Gastroesophageal sphincter (tissue), 4 donors: Measurements from ENCODE around the gene GTF3C4. TPM values are rescaled to one million over a fixed set of nuclear protein-coding genes. Genes with fewer than 3 reads are reported as not detected.

Experiments used
- ATAC-seq: fragments of 150-250 bp; one replicate; pipeline ENCODE4 v1.9.1; 2016; ENCODE audit warnings: mild to moderate bottlenecking, moderate library complexity
- H3K27ac ChIP-seq, 4 donors: fragments of 200-600 bp; sonication (generic) in 3 of 4; 1 replicate in 3 of 4; 2 replicates in 1 of 4; pipeline ENCODE4 v1.5.1; 2016 to 2019
- H3K27me3 ChIP-seq: fragments of 200-600 bp; sonication (generic); one replicate; pipeline ENCODE4 v1.5.1; 2019
- H3K36me3 ChIP-seq, 2 donors: fragments of 200-600 bp; sonication (generic); one replicate each; pipeline ENCODE4 v1.5.1; 2019; ENCODE audit warnings: control low read depth in 1 of 2
- H3K4me1 ChIP-seq, 3 donors: fragments of 200-600 bp; sonication (generic); 1 replicate in 2 of 3; 2 replicates in 1 of 3; pipeline ENCODE4 v1.5.1; 2016 to 2019; ENCODE audit warnings: control low read depth in 2 of 3
- H3K4me3 ChIP-seq, 2 donors: fragments of 200-600 bp; sonication (generic); one replicate each; pipeline ENCODE4 v1.5.1; 2019; ENCODE audit warnings: mild to moderate bottlenecking in 1 of 2, moderate library complexity in 1 of 2
- H3K9me3 ChIP-seq, 3 donors: fragments of 200-600 bp; sonication (generic); one replicate each; pipeline ENCODE4 v1.5.1; 2017 to 2019; ENCODE audit warnings: control low read depth in 2 of 3
- CTCF ChIP-seq, 4 experiments: fragments of 200-600 bp in 2 of 4; fragments of 450-650 bp in 2 of 4; sonication (generic) in 1 of 4; IDR thresholded peaks; one replicate each; pipeline ENCODE4 v1.5.1; 2017 to 2019; ENCODE audit warnings: antibody characterized with exemption in 4 of 4, mild to moderate bottlenecking in 2 of 4, moderate library complexity in 2 of 4
- EP300 ChIP-seq: sonication (generic); formaldehyde crosslinking; IDR thresholded peaks from one replicate; pipeline ENCODE4 v1.6.1; 2017; ENCODE audit warnings: antibody characterized with exemption, mild to moderate bottlenecking
- POLR2A ChIP-seq, 2 donors: fragments of 450-650 bp; IDR thresholded peaks; one replicate each; pipeline ENCODE4 v1.6.1; 2017; ENCODE audit warnings: antibody characterized with exemption in 2 of 2, mild to moderate bottlenecking in 2 of 2, moderate library complexity in 1 of 2
- POLR2AphosphoS5 ChIP-seq: sonication (generic); formaldehyde crosslinking; IDR thresholded peaks from one replicate; pipeline ENCODE4 v1.6.1; 2017; ENCODE audit warnings: antibody characterized with exemption
- WGBS, 2 donors: methylation state at CpG; one replicate each; pipeline ENCODE4 v1.1.5; 2018; ENCODE audit warnings: low coverage in 1 of 2; 5-methylcytosine and 5-hydroxymethylcytosine counted together
- total RNA-seq, 4 donors: library from RNA; depleted of rRNA; stranded (reverse); fragments of >200 nt; gene quantifications; one replicate each; pipeline ENCODE4 v1.1.0, GENCODE V29; 2016

Gene GTF3C4
- 10 to 100 TPM; 11.4 to 15.4 (median 12.7) TPM for total RNA-seq

DNA sequence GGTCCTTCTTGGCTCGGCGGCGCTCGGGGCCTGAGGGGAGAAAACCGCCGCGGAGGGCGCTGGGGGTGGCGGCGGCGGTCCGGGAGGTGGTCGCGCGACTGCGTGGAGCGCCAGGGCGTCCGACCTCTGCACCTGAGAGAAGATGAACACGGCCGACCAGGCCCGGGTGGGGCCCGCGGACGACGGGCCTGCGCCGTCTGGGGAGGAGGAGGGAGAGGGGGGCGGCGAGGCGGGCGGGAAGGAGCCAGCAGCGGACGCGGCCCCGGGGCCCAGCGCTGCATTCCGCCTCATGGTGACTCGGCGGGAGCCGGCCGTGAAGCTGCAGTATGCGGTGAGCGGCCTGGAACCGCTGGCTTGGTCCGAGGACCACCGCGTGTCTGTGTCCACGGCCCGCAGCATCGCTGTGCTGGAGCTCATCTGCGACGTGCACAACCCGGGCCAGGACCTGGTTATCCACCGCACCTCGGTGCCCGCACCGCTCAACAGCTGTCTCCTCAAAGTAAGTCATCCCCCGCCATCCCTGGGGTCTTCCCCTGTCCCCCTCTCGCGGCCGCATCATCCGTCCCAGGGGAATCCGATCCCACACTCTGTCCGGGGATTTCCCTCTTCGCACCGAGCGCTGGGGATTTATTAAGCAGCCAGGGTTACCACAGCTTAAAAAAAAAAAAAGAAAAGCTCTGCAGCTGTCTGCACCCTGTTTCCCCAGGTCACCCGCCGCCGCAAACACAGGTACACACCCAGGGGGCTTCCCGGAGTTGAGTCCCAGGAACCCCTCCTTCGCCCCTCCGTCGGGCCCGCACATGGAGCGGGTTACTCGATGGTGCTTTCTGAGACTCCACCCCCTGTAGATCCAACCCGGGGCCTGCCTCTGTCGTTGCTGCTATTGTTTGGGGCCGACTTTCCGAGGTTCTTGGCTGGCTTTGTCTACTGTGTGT lies at the start of gene GTF3C4:
GTF3C4 (plus strand) TSS at position 8 of the 935 bp plus-strand sequence; CDS start at position 143, 135 bp downstream.
- H3K36me3 ChIP-seq, result no peaks in the 10 kb centered on the region
- WGBS, 2 donors, result 0 to 4% methylated on average over 10 to 14 of the region's 82 CpGs
- H3K4me3 ChIP-seq, result peak within 1 kb of the TSS; percentile 66 to 97
- H3K27me3 ChIP-seq, result no peaks in the 10 kb centered on the region
- peak within 1 kb of the TSS; percentile 80 to 99 (median 96) for H3K27ac ChIP-seq
- TF ChIP-seq EP300 (no peak), CTCF (IDR thresholded peaks at IDR 0.05) (peak in 1 of 4 experiments; percentile 22), POLR2AphosphoS5 (peak; percentile 19), POLR2A (IDR thresholded peaks at IDR 0.05) (peak in 1 of 2 donors; percentile 5)
- no peaks in the 10 kb centered on the region for H3K9me3 ChIP-seq
- H3K4me1 ChIP-seq, result peaks cover 0 to 57% (median 24%) of the 10 kb centered on the region in 3 donors
- peak; percentile 58 for ATAC-seq

GRCh38 chr9:132622159-132622558 lies 48.1 kb upstream of the GTF3C4 start:
- WGBS, 2 donors, result 0 to 52% methylated on average over 1 to 5 of the region's 5 CpGs

DNA sequence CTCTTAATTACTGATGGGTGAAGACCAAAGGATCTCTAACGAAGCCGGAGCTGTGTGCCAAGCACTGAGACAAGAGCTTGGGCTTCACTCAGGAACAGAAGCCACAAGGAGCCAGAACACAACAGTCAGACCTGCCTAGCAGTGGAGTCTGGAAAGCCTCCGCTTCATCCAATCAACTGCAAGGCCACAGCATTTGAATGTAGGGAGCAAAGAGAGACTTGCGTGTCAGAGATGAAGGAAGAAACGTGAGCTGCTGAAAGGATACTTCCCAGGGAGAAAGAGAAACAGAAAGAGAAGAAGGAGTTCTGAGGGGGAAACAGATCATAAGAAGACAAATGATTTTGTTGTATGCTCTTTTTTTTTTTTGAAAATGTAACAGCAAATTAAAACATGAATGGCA lies 44.0 kb upstream of the GTF3C4 start:
- Histone ChIP-seq H3K36me3 (peaks cover 0 to 94% of the 10 kb centered on the region in 2 donors), H3K27ac (no peak overlapping the region), H3K4me3 (no peak overlapping the region), H3K4me1 (no peaks in the 10 kb centered on the region), H3K9me3 (no peaks in the 10 kb centered on the region), H3K27me3 (no peaks in the 10 kb centered on the region)
- 90 to 94% methylated on average over 3 of the region's 5 CpGs for WGBS, 2 donors
- ATAC-seq, result no peak
- TF ChIP-seq EP300 (no peak), POLR2AphosphoS5 (no peak), CTCF (IDR thresholded peaks at IDR 0.05) (no peak), POLR2A (IDR thresholded peaks at IDR 0.05) (no peak)

More at GRCh38 chr9:132622159-132622558, 48.1 kb upstream of the GTF3C4 start:
- ATAC-seq, result no peak
- H3K27ac ChIP-seq, result no peak overlapping the region
- TF ChIP-seq EP300 (no peak), POLR2AphosphoS5 (no peak), CTCF (IDR thresholded peaks at IDR 0.05) (no peak), POLR2A (IDR thresholded peaks at IDR 0.05) (no peak)
- peaks cover 0 to 80% of the 10 kb centered on the region in 2 donors for H3K36me3 ChIP-seq
- no peaks in the 10 kb centered on the region for H3K9me3 ChIP-seq
- no peaks in the 10 kb centered on the region for H3K27me3 ChIP-seq
- no peak overlapping the region for H3K4me3 ChIP-seq
- H3K4me1 ChIP-seq, result peaks cover 0 to 5% (median 0%) of the 10 kb centered on the region in 3 donors

DNA sequence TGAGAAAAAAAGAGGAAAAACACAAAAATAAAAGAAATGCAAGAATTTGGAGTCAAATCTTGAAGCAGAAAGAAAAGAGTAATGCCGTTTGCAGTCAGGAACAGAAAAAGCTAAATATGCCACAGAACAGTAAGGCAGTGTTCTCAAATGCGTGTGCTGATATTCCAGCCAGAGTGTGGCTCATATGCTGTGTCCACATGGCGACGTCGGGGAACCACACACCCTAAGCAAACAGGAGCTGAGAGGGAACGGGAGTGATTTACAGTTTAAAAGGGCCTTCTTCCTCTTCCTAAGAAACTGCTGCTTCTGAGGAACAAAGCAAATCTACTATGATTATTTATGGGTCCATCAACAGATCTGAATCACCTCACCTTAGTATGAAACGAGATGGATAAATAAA lies 43.2 kb upstream of the GTF3C4 start:
- 53 to 68% methylated on average over 5 to 7 of the region's 7 CpGs for WGBS, 2 donors
- ATAC-seq, result no peak
- Histone ChIP-seq H3K4me3 (no peak overlapping the region), H3K9me3 (no peaks in the 10 kb centered on the region), H3K36me3 (peaks cover 0 to 95% of the 10 kb centered on the region in 2 donors), H3K4me1 (no peaks in the 10 kb centered on the region), H3K27ac (no peak overlapping the region), H3K27me3 (no peaks in the 10 kb centered on the region)
- no peak for TF ChIP-seq CTCF (IDR thresholded peaks at IDR 0.05)
- TF ChIP-seq POLR2AphosphoS5, result no peak
- no peak for TF ChIP-seq EP300
- no peak for TF ChIP-seq POLR2A (IDR thresholded peaks at IDR 0.05)
